ENCODE data around the gene ITGBL1.

The ITGBL1 gene

GRCh38 chr13:101749584-101749983, 297.1 kb downstream of the ITGBL1 start:
- H3K9ac ChIP-seq (ENCODE audit: low read length in 2 of 2): no peak overlapping the region
- H3K36me3 ChIP-seq (ENCODE audit: control insufficient read depth in 2 of 2, insufficient read depth in 2 of 2, low read length in 2 of 2): no peaks in the 10 kb centered on the region
- no peak overlapping the region for H3K27ac ChIP-seq (ENCODE audit: low read length)
- no peaks in the 10 kb centered on the region for H3K9me3 ChIP-seq (ENCODE audit: control insufficient read depth in 2 of 2, low read length in 2 of 2)
- no peak overlapping the region for H3K4me3 ChIP-seq (ENCODE audit: low read length in 2 of 2)
- no peaks in the 10 kb centered on the region for H3K4me1 ChIP-seq (ENCODE audit: control insufficient read depth, insufficient read depth, low read length)
- H3K27me3 ChIP-seq (ENCODE audit: control insufficient read depth in 1 of 2, insufficient read depth in 2 of 2, low read length in 2 of 2): no peaks in the 10 kb centered on the region

DNA sequence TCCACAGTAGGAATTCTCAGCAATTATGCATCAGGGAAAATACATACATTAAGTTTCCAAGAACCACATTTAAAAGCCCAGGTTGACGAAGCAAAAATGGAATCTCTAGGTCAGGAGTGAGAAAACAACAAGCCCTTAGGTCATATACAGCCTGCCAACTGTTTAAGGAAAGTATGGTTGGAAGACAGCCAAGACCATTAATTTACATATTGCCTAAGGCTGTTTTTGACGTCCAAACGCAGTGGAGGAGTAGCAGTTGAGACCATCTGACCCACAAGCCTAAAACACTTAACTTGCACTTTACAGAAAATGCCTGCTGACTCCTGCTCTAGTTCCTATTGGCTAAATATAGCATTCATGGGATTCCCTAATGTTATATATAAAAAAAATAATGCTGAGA, 299.0 kb downstream of the ITGBL1 start:
- no peaks in the 10 kb centered on the region for H3K4me1 ChIP-seq (ENCODE audit: control insufficient read depth, insufficient read depth, low read length)
- H3K27me3 ChIP-seq (ENCODE audit: control insufficient read depth in 1 of 2, insufficient read depth in 2 of 2, low read length in 2 of 2): no peaks in the 10 kb centered on the region
- H3K27ac ChIP-seq (ENCODE audit: low read length): no peak overlapping the region
- H3K9ac ChIP-seq (ENCODE audit: low read length in 2 of 2): no peak overlapping the region
- no peaks in the 10 kb centered on the region for H3K9me3 ChIP-seq (ENCODE audit: control insufficient read depth in 2 of 2, low read length in 2 of 2)
- no peaks in the 10 kb centered on the region for H3K36me3 ChIP-seq (ENCODE audit: control insufficient read depth in 2 of 2, insufficient read depth in 2 of 2, low read length in 2 of 2)
- no peak overlapping the region for H3K4me3 ChIP-seq (ENCODE audit: low read length in 2 of 2)

DNA sequence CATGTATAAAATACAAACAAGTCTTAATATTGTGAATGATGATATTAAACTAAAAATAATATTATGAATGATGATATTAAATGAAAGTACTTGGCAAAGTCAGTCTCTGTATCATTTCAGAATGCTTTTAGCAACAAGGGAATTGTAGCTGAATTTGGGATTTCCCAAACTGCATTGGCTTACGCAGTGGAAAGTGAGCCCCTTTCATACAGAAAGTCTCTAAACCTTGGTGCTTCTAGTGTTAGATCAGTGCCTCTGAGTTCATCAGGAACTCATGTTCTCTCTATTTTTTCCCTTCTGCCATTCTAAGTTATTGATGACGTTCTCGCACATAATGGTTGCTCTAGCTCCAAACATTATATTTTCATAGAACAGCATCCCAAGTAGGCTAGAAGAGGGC, 300.0 kb downstream of the ITGBL1 start:
- Histone ChIP-seq H3K9ac (ENCODE audit: low read length in 2 of 2) (no peak overlapping the region), H3K9me3 (ENCODE audit: control insufficient read depth in 2 of 2, low read length in 2 of 2) (no peaks in the 10 kb centered on the region), H3K36me3 (ENCODE audit: control insufficient read depth in 2 of 2, insufficient read depth in 2 of 2, low read length in 2 of 2) (no peaks in the 10 kb centered on the region), H3K4me1 (ENCODE audit: control insufficient read depth, insufficient read depth, low read length) (no peaks in the 10 kb centered on the region), H3K4me3 (ENCODE audit: low read length in 2 of 2) (no peak overlapping the region), H3K27me3 (ENCODE audit: control insufficient read depth in 1 of 2, insufficient read depth in 2 of 2, low read length in 2 of 2) (no peaks in the 10 kb centered on the region), H3K27ac (ENCODE audit: low read length) (no peak overlapping the region)

DNA sequence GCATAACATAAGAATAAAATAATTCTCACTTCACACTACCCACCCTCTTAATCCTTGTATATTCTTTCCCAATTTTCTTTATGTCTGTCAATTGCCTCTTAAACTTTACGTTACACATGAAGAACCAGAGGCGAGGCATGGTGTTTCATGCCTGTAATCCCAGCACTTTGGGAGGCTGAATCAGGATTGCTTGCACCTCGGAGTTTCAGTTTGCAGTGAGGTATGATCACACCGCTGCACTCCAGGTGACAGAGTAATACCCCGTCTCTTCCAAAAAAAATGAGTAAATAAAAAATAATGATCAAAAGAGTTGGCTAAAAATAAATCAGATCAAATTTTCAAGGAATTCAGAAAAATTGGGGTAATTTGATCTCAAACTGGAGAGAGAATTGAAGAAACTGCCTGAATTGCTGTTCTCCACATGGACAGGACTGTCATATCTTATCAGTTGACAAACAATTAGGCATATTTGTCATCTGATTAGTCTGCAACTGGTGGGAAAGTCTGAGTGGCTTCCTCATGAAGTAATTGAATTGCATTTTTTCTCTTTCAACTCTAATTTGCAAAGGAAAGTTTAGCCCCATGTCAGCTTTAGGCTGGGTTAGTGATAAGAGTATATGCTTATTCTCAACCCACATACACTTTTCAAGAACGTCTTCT, 302.9 kb downstream of the ITGBL1 start:
- Histone ChIP-seq H3K27ac (ENCODE audit: low read length) (no peak overlapping the region), H3K9me3 (ENCODE audit: control insufficient read depth in 2 of 2, low read length in 2 of 2) (no peaks in the 10 kb centered on the region), H3K4me1 (ENCODE audit: control insufficient read depth, insufficient read depth, low read length) (no peaks in the 10 kb centered on the region), H3K4me3 (ENCODE audit: low read length in 2 of 2) (no peak overlapping the region), H3K36me3 (ENCODE audit: control insufficient read depth in 2 of 2, insufficient read depth in 2 of 2, low read length in 2 of 2) (no peaks in the 10 kb centered on the region), H3K9ac (ENCODE audit: low read length in 2 of 2) (no peak overlapping the region), H3K27me3 (ENCODE audit: control insufficient read depth in 1 of 2, insufficient read depth in 2 of 2, low read length in 2 of 2) (no peaks in the 10 kb centered on the region)

- no peaks in the 10 kb centered on the region for H3K36me3 ChIP-seq (ENCODE audit: control insufficient read depth in 2 of 2, insufficient read depth in 2 of 2, low read length in 2 of 2)
- no peak overlapping the region for H3K4me3 ChIP-seq (ENCODE audit: low read length in 2 of 2)
- H3K27me3 ChIP-seq (ENCODE audit: control insufficient read depth in 1 of 2, insufficient read depth in 2 of 2, low read length in 2 of 2): no peaks in the 10 kb centered on the region
- no peaks in the 10 kb centered on the region for H3K9me3 ChIP-seq (ENCODE audit: control insufficient read depth in 2 of 2, low read length in 2 of 2)
- no peak overlapping the region for H3K27ac ChIP-seq (ENCODE audit: low read length)
- no peak overlapping the region for H3K9ac ChIP-seq (ENCODE audit: low read length in 2 of 2)
- no peaks in the 10 kb centered on the region for H3K4me1 ChIP-seq (ENCODE audit: control insufficient read depth, insufficient read depth, low read length)
These were observed 305.1 kb downstream of the ITGBL1 start for GRCh38 chr13:101757446-101758039.

DNA sequence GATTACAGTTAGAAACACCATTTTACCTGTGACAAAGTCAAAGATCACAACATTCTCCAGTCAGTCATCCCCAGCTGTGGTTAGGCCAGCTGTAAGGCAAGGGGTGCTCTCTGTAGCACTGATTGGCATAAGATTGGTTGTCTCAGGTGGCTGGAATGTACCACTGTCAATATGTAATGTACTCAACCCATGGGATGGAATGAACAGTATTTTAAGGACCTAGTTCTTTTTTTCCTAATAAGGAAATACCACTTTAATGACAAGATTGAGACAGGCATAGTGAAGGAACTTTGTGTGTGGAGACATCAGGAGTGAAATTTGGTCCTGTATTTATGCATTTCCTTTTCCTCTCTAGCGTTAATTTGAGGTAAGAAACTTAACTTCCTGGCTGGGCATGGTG, 310.7 kb downstream of the ITGBL1 start:
- Histone ChIP-seq H3K27ac (ENCODE audit: low read length) (no peak overlapping the region), H3K4me1 (ENCODE audit: control insufficient read depth, insufficient read depth, low read length) (no peaks in the 10 kb centered on the region), H3K27me3 (ENCODE audit: control insufficient read depth in 1 of 2, insufficient read depth in 2 of 2, low read length in 2 of 2) (no peaks in the 10 kb centered on the region), H3K9me3 (ENCODE audit: control insufficient read depth in 2 of 2, low read length in 2 of 2) (peaks cover 0 to 4% of the 10 kb centered on the region in 2 donors), H3K36me3 (ENCODE audit: control insufficient read depth in 2 of 2, insufficient read depth in 2 of 2, low read length in 2 of 2) (no peaks in the 10 kb centered on the region), H3K9ac (ENCODE audit: low read length in 2 of 2) (no peak overlapping the region), H3K4me3 (ENCODE audit: low read length in 2 of 2) (no peak overlapping the region)

Measured in stomach smooth muscle (tissue), 2 donors.